ENCODE measurements around the gene SLC16A2. TPM values are rescaled to one million over a fixed set of nuclear protein-coding genes. Genes with fewer than 3 reads are reported as not detected.

SLC16A2 gene
- total RNA-seq, 1 experiment from 2014 or later: 55.2 TPM

GRCh38 chrX:74527350-74527749 lies 106.1 kb downstream of the SLC16A2 start:
- no peak for TF ChIP-seq MXD4 (CRISPR knock-in tag; IDR thresholded peaks at IDR 0.05; ENCODE audit: borderline replicate concordance)
- TF ChIP-seq NR1H2 (CRISPR knock-in tag; IDR thresholded peaks at IDR 0.05): no peak
- no peak for TF ChIP-seq ZNF121 (CRISPR knock-in tag; IDR thresholded peaks at IDR 0.05)
- TF ChIP-seq TCF7 (CRISPR knock-in tag; IDR thresholded peaks at IDR 0.05; ENCODE audit: low read depth): no peak
- TF ChIP-seq ZNF416 (CRISPR knock-in tag; IDR thresholded peaks at IDR 0.05): no peak
- no peak for TF ChIP-seq USF1 (CRISPR knock-in tag; IDR thresholded peaks at IDR 0.05)
- TF ChIP-seq RELA (CRISPR knock-in tag; IDR thresholded peaks at IDR 0.05; ENCODE audit: borderline replicate concordance): no peak
- H3K4me3 Mint-ChIP-seq: no peak overlapping the region
- no peaks in the 10 kb centered on the region for H3K27me3 Mint-ChIP-seq (ENCODE audit: low read depth)
- H3K27ac Mint-ChIP-seq: no peak overlapping the region
- no peak for DNase-seq (ENCODE audit: low spot score)
- POLR2A ChIA-PET: no interaction called here
- ATAC-seq: no peak
- H3K4me1 Mint-ChIP-seq: peaks cover 3% of the 10 kb centered on the region; the same call in 1 of the 2 replicates
- CTCF ChIA-PET: no interaction called here
- no peaks in the 10 kb centered on the region for H3K9me3 Mint-ChIP-seq
- H3K36me3 Mint-ChIP-seq: peaks cover 7% of the 10 kb centered on the region

GRCh38 chrX:74529311-74529710 lies 108.0 kb downstream of the SLC16A2 start:
- Mint-ChIP-seq H3K4me1 (peaks cover 6% of the 10 kb centered on the region), H3K4me3 (no peak overlapping the region), H3K9me3 (no peaks in the 10 kb centered on the region), H3K27me3 (ENCODE audit: low read depth) (no peaks in the 10 kb centered on the region), H3K27ac (no peak overlapping the region), H3K36me3 (peaks cover 8% of the 10 kb centered on the region)
- DNase-seq (ENCODE audit: low spot score) (no peak), ATAC-seq (no peak)
- POLR2A ChIA-PET: no interaction called here
- CTCF ChIA-PET: no interaction called here
- TF ChIP-seq ARID4B (CRISPR knock-in tag; IDR thresholded peaks at IDR 0.05; ENCODE audit: borderline replicate concordance): no peak
- TF ChIP-seq EMX1 (CRISPR knock-in tag; IDR thresholded peaks at IDR 0.05): no peak
- no peak for TF ChIP-seq FOXK1 (CRISPR knock-in tag; IDR thresholded peaks at IDR 0.05)
- no peak for TF ChIP-seq NR3C1 (CRISPR knock-in tag; conservative IDR thresholded peaks at IDR 0.05; ENCODE audit: low read depth)
- no peak for TF ChIP-seq IRF1 (CRISPR knock-in tag; IDR thresholded peaks at IDR 0.05)
- TF ChIP-seq RORB (CRISPR knock-in tag; IDR thresholded peaks at IDR 0.05): no peak
- no peak for TF ChIP-seq ZNF423 (CRISPR knock-in tag; IDR thresholded peaks at IDR 0.05)
- no peak for TF ChIP-seq ZNF121 (CRISPR knock-in tag; IDR thresholded peaks at IDR 0.05)
- TF ChIP-seq ETV6 (CRISPR knock-in tag; IDR thresholded peaks at IDR 0.05): no peak
- no peak for TF ChIP-seq ATF1 (CRISPR knock-in tag; IDR thresholded peaks at IDR 0.05)
- TF ChIP-seq NFATC4 (CRISPR knock-in tag; IDR thresholded peaks at IDR 0.05): no peak
- TF ChIP-seq ZNF138 (CRISPR knock-in tag; conservative IDR thresholded peaks at IDR 0.05): no peak
- no peak for TF ChIP-seq SP1 (CRISPR knock-in tag; conservative IDR thresholded peaks at IDR 0.05)
- no peak for TF ChIP-seq USF1 (CRISPR knock-in tag; IDR thresholded peaks at IDR 0.05)
